Skeletal muscle tissue (tissue), 4 donors: Measurements from ENCODE around the gene INTS1. TPM values are rescaled to one million over a fixed set of nuclear protein-coding genes. Genes with fewer than 3 reads are reported as not detected.

Source experiments
- H3K27ac ChIP-seq: one replicate; pipeline ENCODE4 v1.7.0; 2013; ENCODE audit warnings: mild to moderate bottlenecking, low read depth, low read length, inconsistent platforms
- H3K27me3 ChIP-seq, 3 donors: one replicate each; pipeline ENCODE4 v1.7.0; 2013; ENCODE audit warnings: low read length in 3 of 3; ENCODE audit not compliant: control insufficient read depth in 3 of 3, insufficient read depth in 3 of 3
- H3K36me3 ChIP-seq, 3 donors: one replicate each; pipeline ENCODE4 v1.7.0; 2013; ENCODE audit warnings: low read length in 3 of 3; ENCODE audit not compliant: control insufficient read depth in 3 of 3, insufficient read depth in 3 of 3
- H3K4me1 ChIP-seq, 3 donors: one replicate each; pipeline ENCODE4 v1.7.0; 2013; ENCODE audit warnings: low read length in 3 of 3, mild to moderate bottlenecking in 3 of 3; ENCODE audit not compliant: control insufficient read depth in 3 of 3, insufficient read depth in 3 of 3
- H3K4me3 ChIP-seq, 3 donors: one replicate each; pipeline ENCODE4 v1.7.0; 2013; ENCODE audit warnings: low read length in 3 of 3
- H3K9ac ChIP-seq, 3 donors: one replicate each; pipeline ENCODE4 v1.7.0; 2013; ENCODE audit warnings: low read length in 3 of 3, mild to moderate bottlenecking in 3 of 3, moderate library complexity in 2 of 3, low read depth in 1 of 3
- H3K9me3 ChIP-seq, 3 donors: one replicate each; pipeline ENCODE4 v1.7.0; 2013; ENCODE audit warnings: low read length in 3 of 3; ENCODE audit not compliant: control insufficient read depth in 3 of 3
- total RNA-seq: library from RNA; depleted of rRNA; stranded (reverse); fragments of >200 nt; gene quantifications from one replicate; pipeline ENCODE4 v1.2.3, GENCODE V29; 2014
- donor health status: Osteomylitis.

The INTS1 gene
- total RNA-seq, 1 donor from 2014 or later: 16.7 TPM

DNA sequence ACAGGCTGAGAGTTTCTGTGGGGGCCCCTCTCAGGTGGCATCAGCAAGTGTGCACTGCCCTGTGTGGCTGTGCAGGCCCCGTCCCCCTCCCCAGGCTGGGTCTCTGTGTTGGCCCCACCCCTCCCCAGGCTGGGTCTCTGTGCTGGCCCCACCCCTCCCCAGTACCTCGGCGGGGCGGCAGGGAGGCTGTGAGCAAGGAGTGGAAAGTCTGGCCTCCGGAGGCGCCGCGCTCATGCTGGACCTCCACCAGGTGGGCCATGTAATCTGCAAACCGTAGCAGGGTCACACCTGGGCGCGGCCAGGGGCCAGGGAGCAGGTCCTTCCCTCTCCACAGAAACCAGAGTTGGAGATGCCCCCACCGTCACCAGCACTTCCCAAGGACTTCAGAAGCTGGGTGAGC is 23.5 kb downstream of the INTS1 start:
- Histone ChIP-seq H3K36me3 (peaks cover 70 to 75% (median 72%) of the 10 kb centered on the region in 3 donors), H3K9me3 (no peaks in the 10 kb centered on the region), H3K9ac (no peak overlapping the region), H3K27me3 (no peaks in the 10 kb centered on the region), H3K4me3 (no peak overlapping the region), H3K4me1 (no peaks in the 10 kb centered on the region), H3K27ac (no peak overlapping the region)

DNA sequence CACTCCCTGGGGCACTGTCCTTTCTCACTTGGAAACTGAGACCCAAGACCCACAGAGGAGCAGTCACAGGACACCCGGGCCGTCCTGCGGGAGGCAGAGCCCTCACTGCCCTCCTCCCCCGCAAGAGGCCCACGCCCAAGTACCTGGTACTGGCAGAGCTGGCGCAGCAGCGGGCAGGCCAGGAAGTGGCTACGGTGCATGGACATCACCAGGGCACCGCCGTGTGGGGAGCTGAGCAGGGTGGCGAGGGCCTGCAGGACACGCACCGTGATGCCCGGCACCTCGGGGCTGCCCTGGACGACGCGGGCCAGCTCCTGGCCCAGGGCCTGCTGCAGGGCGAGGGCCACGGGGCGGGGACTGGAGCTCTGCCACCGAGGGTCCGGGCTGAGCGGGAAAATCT is 24.9 kb downstream of the INTS1 start:
- Histone ChIP-seq H3K27ac (no peak overlapping the region), H3K27me3 (no peaks in the 10 kb centered on the region), H3K36me3 (peaks cover 67 to 76% (median 70%) of the 10 kb centered on the region in 3 donors), H3K4me1 (no peaks in the 10 kb centered on the region), H3K4me3 (no peak overlapping the region), H3K9ac (no peak overlapping the region), H3K9me3 (no peaks in the 10 kb centered on the region)

DNA sequence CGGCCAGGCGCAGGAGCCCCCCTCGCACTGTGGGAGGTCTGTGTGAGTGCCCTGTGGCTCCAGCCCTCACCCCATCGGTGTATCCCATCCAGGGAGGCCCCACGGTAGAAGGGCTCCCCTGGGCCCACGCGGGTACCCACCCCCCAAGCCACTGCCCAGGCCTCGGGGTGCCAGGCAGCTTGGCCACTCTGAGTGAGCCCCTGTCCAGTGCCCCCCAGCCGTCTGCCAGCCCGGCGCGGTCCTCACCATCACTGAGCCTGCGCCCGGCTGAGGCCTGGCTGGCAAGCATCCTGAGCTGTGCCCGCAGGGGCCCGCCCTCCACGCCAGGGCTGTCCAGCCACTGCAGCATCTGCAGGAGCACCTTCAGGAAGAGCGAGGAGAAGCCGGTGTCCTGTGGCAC is 25.7 kb downstream of the INTS1 start:
- Histone ChIP-seq H3K27ac (no peak overlapping the region), H3K36me3 (peaks cover 62 to 76% (median 67%) of the 10 kb centered on the region in 3 donors), H3K27me3 (no peaks in the 10 kb centered on the region), H3K4me3 (no peak overlapping the region), H3K9me3 (no peaks in the 10 kb centered on the region), H3K9ac (no peak overlapping the region), H3K4me1 (no peaks in the 10 kb centered on the region)

DNA sequence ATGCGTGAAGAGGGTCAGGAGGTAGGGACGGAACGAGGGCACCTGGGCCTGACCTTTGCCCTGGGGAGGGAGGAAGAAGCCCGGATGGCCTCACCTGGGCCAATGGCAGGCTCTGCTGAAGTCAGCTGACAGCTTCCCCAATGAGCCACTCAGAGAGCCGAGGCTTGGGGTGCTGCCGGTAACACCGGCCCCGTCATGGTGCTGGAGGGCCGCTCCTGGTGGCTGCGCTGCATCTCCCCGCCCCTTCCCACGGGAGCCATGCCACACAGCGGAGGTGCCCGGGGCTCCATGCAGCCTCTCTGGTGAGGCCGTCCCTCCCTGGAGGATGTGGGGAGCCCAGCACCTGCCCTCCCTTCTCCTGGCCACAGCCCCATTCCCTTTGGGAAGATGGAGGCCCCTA is 27.3 kb downstream of the INTS1 start:
- H3K9ac ChIP-seq: no peak overlapping the region
- peaks cover 60 to 75% (median 62%) of the 10 kb centered on the region in 3 donors for H3K36me3 ChIP-seq
- H3K9me3 ChIP-seq: no peaks in the 10 kb centered on the region
- no peak overlapping the region for H3K27ac ChIP-seq
- no peak overlapping the region for H3K4me3 ChIP-seq
- H3K4me1 ChIP-seq: no peaks in the 10 kb centered on the region
- no peaks in the 10 kb centered on the region for H3K27me3 ChIP-seq

DNA sequence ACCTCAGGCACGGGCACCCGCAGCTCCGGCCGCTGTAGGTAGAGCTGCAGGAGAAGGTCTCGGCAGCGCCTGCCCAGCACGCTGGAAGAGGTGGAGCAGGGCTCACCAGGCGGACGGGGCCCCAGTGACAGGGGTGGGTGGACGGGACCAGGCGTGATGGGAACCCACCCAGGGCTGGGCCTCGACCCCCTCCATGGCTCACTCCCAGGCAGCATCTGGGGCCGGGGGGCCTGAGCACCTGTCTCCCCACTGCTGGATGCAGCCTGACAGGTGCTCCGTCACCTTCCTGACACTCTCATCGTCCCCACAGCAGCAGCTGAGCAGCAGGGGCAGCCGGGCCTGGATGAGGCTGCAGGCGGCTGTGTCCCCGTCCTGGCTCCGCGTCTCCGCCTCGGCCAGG is 28.2 kb downstream of the INTS1 start:
- H3K9ac ChIP-seq: no peak overlapping the region
- H3K9me3 ChIP-seq: no peaks in the 10 kb centered on the region
- peaks cover 58 to 73% (median 62%) of the 10 kb centered on the region in 3 donors for H3K36me3 ChIP-seq
- no peak overlapping the region for H3K27ac ChIP-seq
- H3K4me3 ChIP-seq: no peak overlapping the region
- no peaks in the 10 kb centered on the region for H3K4me1 ChIP-seq
- no peaks in the 10 kb centered on the region for H3K27me3 ChIP-seq

DNA sequence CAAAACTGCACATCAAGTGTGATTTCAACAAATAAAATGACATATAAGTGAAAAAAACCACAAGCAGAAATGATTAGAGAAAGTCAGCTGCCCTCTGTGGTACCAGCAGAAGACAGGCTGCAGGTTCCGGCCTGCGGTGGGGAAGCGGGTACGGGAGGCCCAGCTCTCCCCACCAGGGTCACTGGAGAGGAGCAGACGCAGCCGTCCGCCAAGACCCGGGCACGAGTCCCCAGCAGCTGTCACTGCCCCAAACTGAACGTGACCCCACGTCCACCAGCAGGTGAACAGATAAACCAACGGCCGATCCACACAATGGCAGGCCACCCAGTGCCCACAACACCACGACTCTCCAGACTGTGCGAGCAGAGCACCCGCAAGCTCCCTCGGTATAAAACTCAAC is 28.8 kb downstream of the INTS1 start:
- Histone ChIP-seq H3K4me1 (no peaks in the 10 kb centered on the region), H3K27me3 (no peaks in the 10 kb centered on the region), H3K9ac (no peak overlapping the region), H3K9me3 (no peaks in the 10 kb centered on the region), H3K27ac (no peak overlapping the region), H3K4me3 (no peak overlapping the region), H3K36me3 (peaks cover 61 to 73% (median 64%) of the 10 kb centered on the region in 3 donors)

DNA sequence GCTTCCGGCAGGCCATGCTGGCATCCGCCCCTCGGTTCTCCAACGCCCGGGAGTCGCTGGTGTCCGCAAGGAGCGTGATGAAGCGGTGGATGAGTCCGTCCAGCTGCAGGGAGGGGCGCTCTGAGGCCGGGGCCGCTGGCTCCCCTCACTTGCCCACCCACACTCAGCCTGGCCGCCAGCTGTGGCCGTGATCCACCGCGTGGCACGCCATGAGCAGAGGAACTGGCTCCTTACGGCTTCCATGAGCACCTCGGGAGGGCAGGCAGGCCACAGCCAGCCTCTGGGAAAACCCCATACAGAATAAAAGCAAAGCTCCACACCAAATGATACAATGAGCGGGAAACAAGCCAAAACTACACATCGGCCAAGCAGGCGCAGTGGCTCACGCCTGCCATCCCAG is 29.5 kb downstream of the INTS1 start:
- Histone ChIP-seq H3K27ac (no peak overlapping the region), H3K4me3 (no peak overlapping the region), H3K9ac (no peak overlapping the region), H3K27me3 (no peaks in the 10 kb centered on the region), H3K36me3 (peaks cover 57 to 69% (median 59%) of the 10 kb centered on the region in 3 donors), H3K9me3 (no peaks in the 10 kb centered on the region), H3K4me1 (no peaks in the 10 kb centered on the region)

DNA sequence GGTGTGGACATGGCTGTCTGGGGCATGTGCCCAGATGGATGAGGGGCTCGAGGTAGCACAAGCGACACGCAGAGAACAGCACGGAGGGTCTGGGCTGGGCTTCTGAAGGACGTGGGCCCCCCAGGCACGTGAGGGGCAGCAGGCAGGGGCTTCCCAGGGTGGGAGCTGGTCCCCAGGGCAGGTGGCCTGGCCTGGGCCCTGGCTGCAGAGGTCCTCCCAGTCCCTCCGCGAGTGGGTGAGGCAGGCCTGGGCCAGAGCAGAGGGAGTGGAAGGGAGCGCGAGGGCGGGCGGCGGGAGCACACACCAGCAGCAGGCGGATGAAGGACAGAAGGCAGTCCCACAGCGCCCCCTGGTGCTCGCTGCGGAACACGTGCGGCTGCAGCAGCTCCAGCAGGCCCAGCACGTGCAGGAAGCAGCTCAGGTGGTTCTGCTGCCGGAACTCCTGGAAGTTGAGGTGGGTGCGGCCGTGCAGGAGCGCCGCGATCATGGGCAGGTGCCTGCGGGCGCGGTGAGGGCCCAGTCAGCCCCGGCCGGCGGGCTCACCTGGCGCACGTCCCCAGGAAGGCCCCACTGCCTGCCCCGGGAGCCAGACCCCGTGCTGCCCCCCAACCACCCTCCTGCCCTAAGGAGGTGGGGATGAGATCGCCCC is 30.2 kb downstream of the INTS1 start:
- peaks cover 51 to 62% (median 52%) of the 10 kb centered on the region in 3 donors for H3K36me3 ChIP-seq
- no peaks in the 10 kb centered on the region for H3K9me3 ChIP-seq
- H3K4me3 ChIP-seq: no peak overlapping the region
- H3K27ac ChIP-seq: no peak overlapping the region
- no peaks in the 10 kb centered on the region for H3K27me3 ChIP-seq
- H3K9ac ChIP-seq: no peak overlapping the region
- no peaks in the 10 kb centered on the region for H3K4me1 ChIP-seq

DNA sequence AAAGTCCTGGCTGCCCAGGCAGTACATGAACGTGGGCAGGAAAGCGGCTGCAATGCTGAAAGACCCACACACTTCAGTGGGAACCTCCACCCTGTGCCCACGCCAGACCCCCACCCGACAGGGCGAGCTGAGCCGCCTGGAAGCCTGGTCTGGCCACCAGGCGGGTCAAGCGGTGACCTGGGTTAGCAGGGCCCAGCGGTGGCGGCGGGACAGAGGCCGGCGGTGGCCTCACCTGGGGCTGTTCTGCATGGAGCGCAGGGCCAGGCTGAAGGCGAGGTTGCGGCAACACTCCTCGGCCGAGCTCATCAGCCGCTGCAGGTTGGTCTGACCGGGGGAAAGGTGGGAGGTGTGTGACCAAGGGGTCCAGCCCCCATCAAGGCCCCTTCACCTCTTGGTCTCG is 33.3 kb downstream of the INTS1 start:
- Histone ChIP-seq H3K9me3 (no peaks in the 10 kb centered on the region), H3K27ac (no peak overlapping the region), H3K4me3 (no peak overlapping the region), H3K9ac (no peak overlapping the region), H3K4me1 (peaks cover 5 to 14% (median 14%) of the 10 kb centered on the region in 3 donors), H3K27me3 (no peaks in the 10 kb centered on the region), H3K36me3 (peaks cover 33 to 46% (median 36%) of the 10 kb centered on the region in 3 donors)

DNA sequence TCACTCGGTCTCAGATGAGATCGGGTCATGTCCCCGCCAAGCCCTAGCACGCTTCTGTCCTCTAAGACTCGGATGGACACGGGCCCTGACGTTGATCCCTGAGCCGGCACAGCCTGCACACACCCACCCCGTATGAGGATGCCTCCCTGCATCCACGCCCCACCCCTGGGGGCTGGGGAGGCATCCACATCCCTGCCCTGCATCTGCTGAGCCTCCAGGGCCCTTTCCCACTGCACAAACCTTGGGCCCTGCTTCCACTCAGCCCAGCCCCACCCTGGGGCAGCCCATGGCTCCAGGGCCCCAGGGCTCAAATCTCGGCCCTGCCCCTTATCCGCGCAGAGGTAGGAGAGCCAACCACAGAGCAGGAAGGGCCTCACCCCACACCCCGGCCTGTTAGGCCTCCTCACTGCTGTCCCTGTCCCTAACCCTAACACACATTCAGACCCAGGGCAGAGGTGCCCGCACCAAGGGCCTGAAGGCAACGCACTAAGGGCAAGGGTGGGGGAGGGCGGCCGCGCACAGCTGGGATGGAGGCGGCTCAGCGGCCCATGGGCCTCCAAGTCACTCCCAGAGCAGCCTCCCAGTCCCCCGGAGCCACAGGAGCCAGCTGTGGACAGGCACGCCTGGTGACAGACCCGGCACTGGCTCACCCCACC is 35.4 kb downstream of the INTS1 start:
- H3K4me3 ChIP-seq: no peak overlapping the region
- no peaks in the 10 kb centered on the region for H3K9me3 ChIP-seq
- H3K9ac ChIP-seq: no peak overlapping the region
- H3K36me3 ChIP-seq: peaks cover 19 to 29% (median 28%) of the 10 kb centered on the region in 3 donors
- H3K27ac ChIP-seq: no peak overlapping the region
- H3K4me1 ChIP-seq: peaks cover 8 to 18% (median 14%) of the 10 kb centered on the region in 3 donors
- H3K27me3 ChIP-seq: no peaks in the 10 kb centered on the region
